Activated CD8-positive, alpha-beta T cell treated with anti-CD3 and anti-CD28 coated beads for 36 hours (primary cell): ENCODE measurements around the gene RAB11FIP5. TPM values are rescaled to one million over a fixed set of nuclear protein-coding genes. Genes with fewer than 3 reads are reported as not detected.
A peak's percentile ranks its signal among the peaks of the same experiment; 100 is the strongest.

ENCODE experiments used
- ATAC-seq: fragments of 200-7000 bp; cut with Tn5 transposase; one replicate; pipeline ENCODE4 v1.10.0; 2021; ENCODE audit warnings: mild to moderate bottlenecking, moderate library complexity
- CTCF ChIA-PET: fragments of 350-600 bp; sonication (Branson Sonifier 250); formaldehyde crosslinking; loops from one replicate; lab custom pipeline; 2021; ENCODE audit warnings: antibody characterized with exemption; lab: Charles Lee
- POLR2A ChIA-PET: fragments of 350-600 bp; sonication (Branson Sonifier 250); formaldehyde crosslinking; loops from one replicate; lab custom pipeline; 2021; ENCODE audit warnings: antibody characterized with exemption; lab: Charles Lee
- DNase-seq: peaks from one replicate; pipeline ENCODE4 v3.0.0-alpha.2; 2020
- H3K27ac Mint-ChIP-seq: one replicate; pipeline ENCODE4 v1.8.0; 2021; ENCODE audit warnings: mild to moderate bottlenecking, mixed read lengths
- H3K27me3 Mint-ChIP-seq: one replicate; pipeline ENCODE4 v1.8.0; 2021; ENCODE audit warnings: mixed read lengths
- H3K36me3 Mint-ChIP-seq: one replicate; pipeline ENCODE4 v1.8.0; 2021; ENCODE audit warnings: low read depth, mixed read lengths
- H3K4me1 Mint-ChIP-seq: one replicate; pipeline ENCODE4 v1.8.0; 2021; ENCODE audit warnings: low read depth, mixed read lengths
- H3K4me3 Mint-ChIP-seq: one replicate; pipeline ENCODE4 v1.8.0; 2021; ENCODE audit warnings: mild to moderate bottlenecking, moderate library complexity, mixed read lengths
- H3K9me3 Mint-ChIP-seq: one replicate; pipeline ENCODE4 v1.8.0; 2021; ENCODE audit warnings: mixed read lengths
- CTCF ChIP-seq: fragments of 200-600 bp; IDR thresholded peaks from one replicate; pipeline ENCODE4 v1.8.0; 2022; ENCODE audit warnings: antibody characterized with exemption, mild to moderate bottlenecking
- intact Hi-C: fragments of 100-400 bp; cut with micrococcal nuclease; formaldehyde crosslinking; loops from one replicate; pipeline ENCODE4 v1.10.0; 2022
- total RNA-seq, 2 experiments: library from RNA; stranded (reverse); gene quantifications; one replicate each; pipeline ENCODE4 v1.2.3, GENCODE V29; 2021

The RAB11FIP5 gene
- total RNA-seq, 2 experiments from 2014 or later, result 9.0 to 9.7 TPM

- Mint-ChIP-seq H3K9me3 (no peaks in the 10 kb centered on the region), H3K27me3 (no peaks in the 10 kb centered on the region), H3K27ac (no peak overlapping the region), H3K4me1 (no peaks in the 10 kb centered on the region), H3K4me3 (no peak overlapping the region), H3K36me3 (no peaks in the 10 kb centered on the region)
- intact Hi-C loops, result no loop called here
- ChIA-PET CTCF (interaction anchor here (1.1 to 7.9 kb wide), 5 partner anchors 66 to 123 kb away, joined by 3 to 90 read pairs (median 6); no protein-coding TSS in a partner anchor), POLR2A (interaction anchor here (0.5 kb wide), 1 partner anchor 60 kb away, joined by 3 read pairs; no protein-coding TSS in a partner anchor)
- TF ChIP-seq CTCF, result no peak
- ATAC-seq, result no peak
- no peak for DNase-seq
Observed at GRCh38 chr2:73089270-73090030, 23.3 kb downstream of the RAB11FIP5 start.

GRCh38 chr2:73088703-73089102 lies 24.0 kb downstream of the RAB11FIP5 start:
- H3K27me3 Mint-ChIP-seq, result no peaks in the 10 kb centered on the region
- H3K4me3 Mint-ChIP-seq, result no peak overlapping the region
- ChIA-PET POLR2A (no interaction called here), CTCF (interaction anchor here (2.3 to 7.9 kb wide), 3 partner anchors 67 to 124 kb away, joined by 6 to 90 read pairs (median 67); no protein-coding TSS in a partner anchor)
- no peak overlapping the region for H3K27ac Mint-ChIP-seq
- ATAC-seq (no peak), DNase-seq (no peak)
- H3K9me3 Mint-ChIP-seq, result no peaks in the 10 kb centered on the region
- intact Hi-C loops, result no loop called here
- no peaks in the 10 kb centered on the region for H3K36me3 Mint-ChIP-seq
- TF ChIP-seq CTCF, result no peak
- H3K4me1 Mint-ChIP-seq, result no peaks in the 10 kb centered on the region

DNA sequence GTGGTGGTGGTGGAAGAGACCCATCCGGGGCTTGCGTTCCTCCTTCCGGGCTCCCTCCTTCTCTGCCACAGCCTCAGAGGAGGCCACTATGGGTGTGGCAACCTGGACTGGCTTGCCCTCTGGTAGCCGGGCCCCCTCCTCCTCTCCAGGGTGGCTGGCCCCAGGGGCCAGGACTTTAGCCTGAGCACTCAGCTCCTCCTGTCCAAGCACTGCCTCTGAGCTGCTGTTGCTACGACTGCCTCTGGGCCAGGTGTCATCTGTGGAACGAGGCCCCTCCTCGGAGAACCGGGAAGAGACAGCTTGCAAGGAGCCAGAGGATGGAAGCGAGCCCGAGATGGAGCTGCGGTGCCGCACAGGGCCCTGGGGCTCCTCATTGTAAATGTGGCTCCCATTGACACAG lies 24.5 kb downstream of the RAB11FIP5 start:
- no peak for DNase-seq
- ATAC-seq, result no peak
- no peaks in the 10 kb centered on the region for H3K4me1 Mint-ChIP-seq
- H3K36me3 Mint-ChIP-seq, result no peaks in the 10 kb centered on the region
- H3K4me3 Mint-ChIP-seq, result no peak overlapping the region
- H3K27me3 Mint-ChIP-seq, result no peaks in the 10 kb centered on the region
- ChIA-PET POLR2A (interaction anchor here (1.5 kb wide), 1 partner anchor 29 kb away, joined by 3 read pairs; no protein-coding TSS in a partner anchor), CTCF (interaction anchor here (1.1 to 7.9 kb wide), 4 partner anchors 68 to 124 kb away, joined by 6 to 90 read pairs (median 36); no protein-coding TSS in a partner anchor)
- H3K9me3 Mint-ChIP-seq, result no peaks in the 10 kb centered on the region
- intact Hi-C loops, result no loop called here
- H3K27ac Mint-ChIP-seq, result no peak overlapping the region
- no peak for TF ChIP-seq CTCF

GRCh38 chr2:73087311-73087710 lies 25.4 kb downstream of the RAB11FIP5 start:
- Mint-ChIP-seq H3K27ac (no peak overlapping the region), H3K9me3 (no peaks in the 10 kb centered on the region), H3K4me3 (no peak overlapping the region), H3K4me1 (no peaks in the 10 kb centered on the region), H3K36me3 (no peaks in the 10 kb centered on the region), H3K27me3 (no peaks in the 10 kb centered on the region)
- intact Hi-C loops, result no loop called here
- no peak for DNase-seq
- ATAC-seq, result no peak
- TF ChIP-seq CTCF, result no peak
- POLR2A ChIA-PET, result interaction anchor here (0.6 to 1.5 kb wide), 2 partner anchors 30 to 543 kb away, joined by 3 read pairs; no protein-coding TSS in a partner anchor
- CTCF ChIA-PET, result interaction anchor here (1.1 to 7.9 kb wide), 4 partner anchors 20 to 90 kb away, joined by 6 to 90 read pairs (median 36); no protein-coding TSS in a partner anchor

GRCh38 chr2:73085691-73086090 lies 27.1 kb downstream of the RAB11FIP5 start:
- Mint-ChIP-seq H3K27ac (no peak overlapping the region), H3K9me3 (no peaks in the 10 kb centered on the region), H3K36me3 (no peaks in the 10 kb centered on the region), H3K4me3 (no peak overlapping the region), H3K27me3 (no peaks in the 10 kb centered on the region), H3K4me1 (no peaks in the 10 kb centered on the region)
- DNase-seq (peak; percentile 93), ATAC-seq (peak; percentile 99)
- POLR2A ChIA-PET, result interaction anchor here (1.2 kb wide), 1 partner anchor 92 kb away, joined by 3 read pairs; no protein-coding TSS in a partner anchor
- CTCF ChIA-PET, result interaction anchor here (0.6 to 7.9 kb wide), 27 partner anchors 9 to 127 kb away, joined by 3 to 90 read pairs (median 4); partner anchors contain the start of genes RAB11FIP5 and SFXN5
- peak; percentile 92 for TF ChIP-seq CTCF
- intact Hi-C loops, result loop anchor here (2.0 kb wide), 1 partner anchor 77 kb away; no protein-coding TSS in a partner anchor
